ENCODE measurements around the gene SIM2.

Gene SIM2

GRCh38 chr21:36722370-36723368 is 23.8 kb downstream of the SIM2 start:
- peaks cover 12% of the 10 kb centered on the region for H3K27me3 ChIP-seq (ENCODE audit: insufficient read depth, poor library complexity, severe bottlenecking)
- no peak for DNase-seq (ENCODE audit: low read depth in 1 of 2, low spot score in 1 of 2)
- no peak overlapping the region for H3K27ac ChIP-seq (replicated peaks)
- no peak overlapping the region for H3K4me3 ChIP-seq (replicated peaks; ENCODE audit: insufficient read depth, low read length)
- TF ChIP-seq CTCF (IDR thresholded peaks at IDR 0.05; ENCODE audit: insufficient read depth, low read length) (no peak), SPI1 (IDR thresholded peaks at IDR 0.05; ENCODE audit: borderline replicate concordance, low read depth) (no peak), REST (IDR thresholded peaks at IDR 0.05; ENCODE audit: insufficient replicate concordance, low read depth) (no peak), GABPA (IDR thresholded peaks at IDR 0.05; ENCODE audit: low read depth) (no peak), POLR2AphosphoS5 (IDR thresholded peaks at IDR 0.05; ENCODE audit: low read depth) (no peak)

GRCh38 chr21:36723371-36723881 is 24.5 kb downstream of the SIM2 start:
- Histone ChIP-seq H3K4me3 (replicated peaks; ENCODE audit: insufficient read depth, low read length) (no peak overlapping the region), H3K27ac (replicated peaks) (no peak overlapping the region), H3K27me3 (ENCODE audit: insufficient read depth, poor library complexity, severe bottlenecking) (peaks cover 8% of the 10 kb centered on the region)
- TF ChIP-seq SPI1 (IDR thresholded peaks at IDR 0.05; ENCODE audit: borderline replicate concordance, low read depth) (no peak), CTCF (IDR thresholded peaks at IDR 0.05; ENCODE audit: insufficient read depth, low read length) (no peak), REST (IDR thresholded peaks at IDR 0.05; ENCODE audit: insufficient replicate concordance, low read depth) (no peak), GABPA (IDR thresholded peaks at IDR 0.05; ENCODE audit: low read depth) (no peak), POLR2AphosphoS5 (IDR thresholded peaks at IDR 0.05; ENCODE audit: low read depth) (no peak)
- DNase-seq (ENCODE audit: low read depth in 1 of 2, low spot score in 1 of 2), result no peak

GRCh38 chr21:36724660-36725059 is 25.7 kb downstream of the SIM2 start:
- H3K27ac ChIP-seq (replicated peaks), result no peak overlapping the region
- no peak for DNase-seq (ENCODE audit: low read depth in 1 of 2, low spot score in 1 of 2)
- no peak for TF ChIP-seq GABPA (IDR thresholded peaks at IDR 0.05; ENCODE audit: low read depth)
- no peak for TF ChIP-seq SPI1 (IDR thresholded peaks at IDR 0.05; ENCODE audit: borderline replicate concordance, low read depth)
- TF ChIP-seq POLR2AphosphoS5 (IDR thresholded peaks at IDR 0.05; ENCODE audit: low read depth), result no peak
- no peak for TF ChIP-seq CTCF (IDR thresholded peaks at IDR 0.05; ENCODE audit: insufficient read depth, low read length)
- no peak for TF ChIP-seq REST (IDR thresholded peaks at IDR 0.05; ENCODE audit: insufficient replicate concordance, low read depth)
- peaks cover under 1% of the 10 kb centered on the region for H3K27me3 ChIP-seq (ENCODE audit: insufficient read depth, poor library complexity, severe bottlenecking)
- no peak overlapping the region for H3K4me3 ChIP-seq (replicated peaks; ENCODE audit: insufficient read depth, low read length)
